Keratinocyte (primary cell): ENCODE data around the gene OR7A5. TPM values are rescaled to one million over a fixed set of nuclear protein-coding genes. Genes with fewer than 3 reads are reported as not detected.

Experiments used
- DNase-seq: peaks from one replicate; pipeline ENCODE4 v3.0.0-alpha.2; 2011; ENCODE audit warnings: low read depth, missing footprints, low spot score
- FAIRE-seq: peaks from 2 replicates; lab custom pipeline; 2011; peaks lifted over from hg19 to GRCh38; lab: Jason Lieb, UNC
- H2AFZ ChIP-seq: 2 replicates; pipeline ENCODE4 v1.6.0; 2012; ENCODE audit warnings: low read length, control low read depth, inconsistent platforms; ENCODE audit not compliant: control insufficient read depth
- H3K27ac ChIP-seq: 2 replicates; pipeline ENCODE4 v1.5.1; 2011; ENCODE audit warnings: low read length; ENCODE audit not compliant: control insufficient read depth, insufficient read depth
- H3K27me3 ChIP-seq: 3 replicates; pipeline ENCODE4 v1.6.0; 2011; ENCODE audit warnings: low read length; ENCODE audit not compliant: control insufficient read depth, insufficient read depth; ENCODE audit errors: extremely low read depth
- H3K36me3 ChIP-seq, 2 experiments: 2 replicates in 1 of 2; 3 replicates in 1 of 2; pipeline ENCODE4 v1.5.1; 2011; ENCODE audit warnings: low read length in 2 of 2, mild to moderate bottlenecking in 1 of 2; ENCODE audit not compliant: control insufficient read depth in 2 of 2, insufficient read depth in 2 of 2; ENCODE audit errors: extremely low read depth in 1 of 2
- H3K4me1 ChIP-seq: 3 replicates; pipeline ENCODE4 v1.5.1; 2011; ENCODE audit warnings: low read length; ENCODE audit not compliant: control insufficient read depth, insufficient read depth; ENCODE audit errors: extremely low read depth
- H3K4me2 ChIP-seq: 3 replicates; pipeline ENCODE4 v1.6.0; 2011; ENCODE audit warnings: low read depth, low read length; ENCODE audit not compliant: control insufficient read depth, insufficient read depth; ENCODE audit errors: extremely low read depth
- H3K4me3 ChIP-seq, 3 experiments: fragments of 200-600 bp in 1 of 3; sonication (generic) in 1 of 3; 2 replicates in 2 of 3; 3 replicates in 1 of 3; pipeline ENCODE4 v1.5.1; 2011 to 2016; ENCODE audit warnings: low read length in 3 of 3, mild to moderate bottlenecking in 3 of 3, control low read depth in 2 of 3, inconsistent platforms in 1 of 3, low read depth in 1 of 3, mixed read lengths in 1 of 3, mixed run types in 1 of 3, moderate library complexity in 1 of 3; ENCODE audit not compliant: control insufficient read depth in 2 of 3, insufficient read depth in 2 of 3; ENCODE audit errors: extremely low read depth in 1 of 3
- H3K79me2 ChIP-seq: 2 replicates; pipeline ENCODE4 v1.6.0; 2012; ENCODE audit warnings: low read length; ENCODE audit not compliant: control insufficient read depth, insufficient read depth
- H3K9ac ChIP-seq: 3 replicates; pipeline ENCODE4 v1.6.0; 2011; ENCODE audit warnings: low read length; ENCODE audit not compliant: control insufficient read depth, insufficient read depth; ENCODE audit errors: extremely low read depth
- H3K9me1 ChIP-seq: 3 replicates; pipeline ENCODE4 v1.6.0; 2011; ENCODE audit warnings: low read length; ENCODE audit not compliant: control insufficient read depth, insufficient read depth; ENCODE audit errors: extremely low read depth
- H3K9me3 ChIP-seq: 2 replicates; pipeline ENCODE4 v1.5.1; 2012; ENCODE audit warnings: low read depth, low read length; ENCODE audit not compliant: control insufficient read depth
- H4K20me1 ChIP-seq: 3 replicates; pipeline ENCODE4 v1.6.0; 2011; ENCODE audit warnings: low read length; ENCODE audit not compliant: control insufficient read depth, insufficient read depth; ENCODE audit errors: extremely low read depth
- CTCF ChIP-seq, 3 experiments: IDR thresholded peaks in 1 of 3; conservative IDR thresholded peaks in 1 of 3; optimal IDR thresholded peaks in 1 of 3; 2 replicates in 2 of 3; 3 replicates in 1 of 3; pipeline versions ENCODE3 to v1.5.1; 2011; ENCODE audit warnings: low read length in 3 of 3, mild to moderate bottlenecking in 3 of 3, moderate library complexity in 2 of 3, control low read depth in 1 of 3, inconsistent platforms in 1 of 3; ENCODE audit not compliant: insufficient read depth in 2 of 3; ENCODE audit errors: extremely low read depth in 1 of 3
- EZH2 ChIP-seq: IDR thresholded peaks from one replicate; pipeline ENCODE4 v1.6.1; 2012; ENCODE audit warnings: inconsistent platforms, mild to moderate bottlenecking, low read length, moderate library complexity
- dilution Hi-C: fragments of 300-500 bp; cut with MboI; formaldehyde crosslinking; loops from one replicate; pipeline ENCODE4 v1.7.0; 2020; ENCODE audit warnings: low sequenced_read_pairs; ENCODE audit not compliant: extremely low pct_ligation_motif_present
- polyA plus RNA-seq, 5 experiments: library from polyadenylated mRNA; depleted of rRNA in 3 of 5; stranded (reverse) in 3 of 5; stranded (forward) in 1 of 5; unstranded in 1 of 5; fragments of >200 nt; gene quantifications; 1 replicate in 1 of 5; 2 replicates in 3 of 5; 3 replicates in 1 of 5; pipeline versions ENCODE4 v1.2.1 to v1.2.3, GENCODE V29; 2011 to 2012; ENCODE audit warnings: missing spikeins in 2 of 5, low read depth in 1 of 5, low replicate concordance in 1 of 5

Gene OR7A5
- polyA plus RNA-seq, 1 donor (not counting 4 experiments of a cell fraction or from before 2014, with no cell fraction given): 0.01 TPM

- dilution Hi-C loops: no loop called here
- TF ChIP-seq CTCF (optimal IDR thresholded peaks at IDR 0.05 in 1 of 3, IDR thresholded peaks at IDR 0.05 in 1 of 3, conservative IDR thresholded peaks at IDR 0.05 in 1 of 3; ENCODE audit: extremely low read depth in 1 of 3, insufficient read depth in 2 of 3, low read length in 3 of 3): no peak
- no peak for TF ChIP-seq EZH2
- H3K4me2 ChIP-seq: no peak overlapping the region
- no peaks in the 10 kb centered on the region for H3K36me3 ChIP-seq
- DNase-seq: no peak
- no peaks in the 10 kb centered on the region for H3K9me1 ChIP-seq
- FAIRE-seq: no peak
- no peaks in the 10 kb centered on the region for H3K27me3 ChIP-seq
- H4K20me1 ChIP-seq: no peaks in the 10 kb centered on the region
- H2AFZ ChIP-seq: no peak overlapping the region
- H3K4me1 ChIP-seq: no peaks in the 10 kb centered on the region
- H3K4me3 ChIP-seq: no peak overlapping the region
- H3K27ac ChIP-seq: no peak overlapping the region
- no peaks in the 10 kb centered on the region for H3K9me3 ChIP-seq
- no peaks in the 10 kb centered on the region for H3K79me2 ChIP-seq
- H3K9ac ChIP-seq: no peak overlapping the region
Observed at GRCh38 chr19:14843578-14843977, 8.6 kb upstream of the OR7A5 start.

- Histone ChIP-seq H3K9ac (no peak overlapping the region), H3K36me3 (no peaks in the 10 kb centered on the region), H3K9me1 (no peaks in the 10 kb centered on the region), H3K79me2 (no peaks in the 10 kb centered on the region), H3K27ac (no peak overlapping the region), H3K4me2 (no peak overlapping the region), H3K4me3 (no peak overlapping the region), H3K27me3 (no peaks in the 10 kb centered on the region), H3K4me1 (no peaks in the 10 kb centered on the region), H2AFZ (no peak overlapping the region), H3K9me3 (no peaks in the 10 kb centered on the region), H4K20me1 (no peaks in the 10 kb centered on the region)
- FAIRE-seq (no peak), DNase-seq (no peak)
- TF ChIP-seq CTCF (optimal IDR thresholded peaks at IDR 0.05 in 1 of 3, IDR thresholded peaks at IDR 0.05 in 1 of 3, conservative IDR thresholded peaks at IDR 0.05 in 1 of 3; ENCODE audit: extremely low read depth in 1 of 3, insufficient read depth in 2 of 3, low read length in 3 of 3) (no peak), EZH2 (no peak)
- dilution Hi-C loops: no loop called here
Observed at GRCh38 chr19:14843169-14843568, 8.2 kb upstream of the OR7A5 start.
